ENCODE measurements around the gene NSG1.

DNA sequence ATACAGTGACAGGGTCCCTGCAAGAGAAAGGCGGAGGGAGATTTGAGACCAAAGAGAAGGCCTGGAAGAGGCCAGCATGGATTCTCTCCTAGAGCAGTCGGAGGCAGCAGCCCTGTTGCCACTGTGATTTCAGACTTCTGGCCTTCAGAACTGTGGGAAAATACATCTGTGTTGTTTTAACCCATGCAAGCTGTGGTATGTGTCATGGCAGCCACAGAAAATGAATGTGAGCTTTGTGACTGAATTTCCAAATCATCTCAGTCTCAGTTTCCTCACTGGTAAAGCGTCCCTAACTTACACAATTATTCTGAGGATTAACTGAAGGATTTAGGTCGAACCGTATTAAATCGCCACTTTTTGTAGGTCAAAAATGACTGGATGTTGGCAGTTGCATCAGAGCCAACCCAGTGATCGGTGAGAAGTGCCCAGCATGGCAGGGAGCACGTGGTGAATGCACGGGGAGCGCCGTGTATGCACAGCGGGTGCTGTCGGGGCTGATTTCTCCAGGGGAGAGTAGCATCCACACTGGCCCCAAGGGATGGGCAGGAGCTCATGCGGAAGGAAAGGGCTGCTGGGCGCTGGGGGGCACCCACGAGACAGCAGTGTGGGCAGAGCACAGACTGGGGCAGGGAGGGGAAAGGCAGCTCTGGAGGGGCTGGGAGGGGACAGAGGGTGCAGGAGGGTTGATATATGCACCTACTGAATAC, 23.8 kb upstream of the NSG1 start:
- no peak for TF ChIP-seq EZH2 (IDR thresholded peaks at IDR 0.05; ENCODE audit: borderline replicate concordance, low read depth, low read length, poor library complexity, severe bottlenecking)
- TF ChIP-seq, protein P1, sequence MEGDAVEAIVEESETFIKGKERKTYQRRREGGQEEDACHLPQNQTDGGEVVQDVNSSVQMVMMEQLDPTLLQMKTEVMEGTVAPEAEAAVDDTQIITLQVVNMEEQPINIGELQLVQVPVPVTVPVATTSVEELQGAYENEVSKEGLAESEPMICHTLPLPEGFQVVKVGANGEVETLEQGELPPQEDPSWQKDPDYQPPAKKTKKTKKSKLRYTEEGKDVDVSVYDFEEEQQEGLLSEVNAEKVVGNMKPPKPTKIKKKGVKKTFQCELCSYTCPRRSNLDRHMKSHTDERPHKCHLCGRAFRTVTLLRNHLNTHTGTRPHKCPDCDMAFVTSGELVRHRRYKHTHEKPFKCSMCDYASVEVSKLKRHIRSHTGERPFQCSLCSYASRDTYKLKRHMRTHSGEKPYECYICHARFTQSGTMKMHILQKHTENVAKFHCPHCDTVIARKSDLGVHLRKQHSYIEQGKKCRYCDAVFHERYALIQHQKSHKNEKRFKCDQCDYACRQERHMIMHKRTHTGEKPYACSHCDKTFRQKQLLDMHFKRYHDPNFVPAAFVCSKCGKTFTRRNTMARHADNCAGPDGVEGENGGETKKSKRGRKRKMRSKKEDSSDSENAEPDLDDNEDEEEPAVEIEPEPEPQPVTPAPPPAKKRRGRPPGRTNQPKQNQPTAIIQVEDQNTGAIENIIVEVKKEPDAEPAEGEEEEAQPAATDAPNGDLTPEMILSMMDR (conservative IDR thresholded peaks at IDR 0.05; ENCODE audit: low read depth, low read length), result no peak

All from A673 (cell line).